ENCODE measurements around the gene WDR73.

The WDR73 gene

DNA sequence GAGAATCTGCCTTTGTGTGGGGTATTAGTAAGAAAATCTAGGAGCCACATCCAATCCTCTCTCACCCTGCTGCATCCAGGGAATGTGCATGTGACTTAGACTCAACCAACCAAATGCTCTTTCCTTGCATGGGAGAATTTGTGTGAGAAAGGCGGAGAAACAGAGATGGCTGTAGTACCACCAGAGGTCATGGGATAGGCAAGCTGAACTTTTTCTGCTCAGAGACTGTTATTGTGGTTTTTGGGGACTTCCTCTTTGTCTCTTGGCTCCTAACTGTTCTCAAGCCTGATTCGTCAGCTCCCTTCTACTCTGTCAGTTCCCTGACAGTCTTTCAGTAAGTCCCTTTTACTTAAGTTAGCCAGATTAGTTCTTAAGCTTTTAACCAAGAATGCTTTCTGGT lies 55.8 kb downstream of the WDR73 start:
- no peak for DNase-seq (ENCODE audit: low read depth)
- TF ChIP-seq, protein P1, sequence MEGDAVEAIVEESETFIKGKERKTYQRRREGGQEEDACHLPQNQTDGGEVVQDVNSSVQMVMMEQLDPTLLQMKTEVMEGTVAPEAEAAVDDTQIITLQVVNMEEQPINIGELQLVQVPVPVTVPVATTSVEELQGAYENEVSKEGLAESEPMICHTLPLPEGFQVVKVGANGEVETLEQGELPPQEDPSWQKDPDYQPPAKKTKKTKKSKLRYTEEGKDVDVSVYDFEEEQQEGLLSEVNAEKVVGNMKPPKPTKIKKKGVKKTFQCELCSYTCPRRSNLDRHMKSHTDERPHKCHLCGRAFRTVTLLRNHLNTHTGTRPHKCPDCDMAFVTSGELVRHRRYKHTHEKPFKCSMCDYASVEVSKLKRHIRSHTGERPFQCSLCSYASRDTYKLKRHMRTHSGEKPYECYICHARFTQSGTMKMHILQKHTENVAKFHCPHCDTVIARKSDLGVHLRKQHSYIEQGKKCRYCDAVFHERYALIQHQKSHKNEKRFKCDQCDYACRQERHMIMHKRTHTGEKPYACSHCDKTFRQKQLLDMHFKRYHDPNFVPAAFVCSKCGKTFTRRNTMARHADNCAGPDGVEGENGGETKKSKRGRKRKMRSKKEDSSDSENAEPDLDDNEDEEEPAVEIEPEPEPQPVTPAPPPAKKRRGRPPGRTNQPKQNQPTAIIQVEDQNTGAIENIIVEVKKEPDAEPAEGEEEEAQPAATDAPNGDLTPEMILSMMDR (IDR thresholded peaks at IDR 0.05; ENCODE audit: control insufficient read depth, extremely low read depth, insufficient read depth) = no peak
- no peak overlapping the region for H3K4me3 ChIP-seq (ENCODE audit: low read depth, low read length)

DNA sequence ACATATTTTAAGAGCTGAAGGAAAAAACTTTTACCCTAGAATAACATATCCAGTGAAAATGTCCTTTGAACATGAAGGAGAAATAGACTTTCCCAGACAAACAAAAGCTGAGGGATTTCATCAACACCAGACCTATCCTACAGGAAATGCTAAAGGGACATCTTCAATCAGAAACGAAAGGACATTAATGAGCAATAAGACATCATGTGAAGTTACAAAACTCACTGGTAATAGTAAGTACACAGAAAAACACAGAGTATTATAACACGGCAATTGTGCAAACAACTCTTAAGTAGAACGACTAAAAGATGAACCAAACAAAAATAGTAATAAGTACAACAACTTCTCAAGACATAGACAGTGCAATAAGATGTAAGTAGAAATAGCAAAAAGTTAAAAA lies 56.8 kb downstream of the WDR73 start:
- no peak for DNase-seq (ENCODE audit: low read depth)
- no peak overlapping the region for H3K4me3 ChIP-seq (ENCODE audit: low read depth, low read length)
- TF ChIP-seq, protein P1 (IDR thresholded peaks at IDR 0.05; ENCODE audit: control insufficient read depth, extremely low read depth, insufficient read depth) = no peak

DNA sequence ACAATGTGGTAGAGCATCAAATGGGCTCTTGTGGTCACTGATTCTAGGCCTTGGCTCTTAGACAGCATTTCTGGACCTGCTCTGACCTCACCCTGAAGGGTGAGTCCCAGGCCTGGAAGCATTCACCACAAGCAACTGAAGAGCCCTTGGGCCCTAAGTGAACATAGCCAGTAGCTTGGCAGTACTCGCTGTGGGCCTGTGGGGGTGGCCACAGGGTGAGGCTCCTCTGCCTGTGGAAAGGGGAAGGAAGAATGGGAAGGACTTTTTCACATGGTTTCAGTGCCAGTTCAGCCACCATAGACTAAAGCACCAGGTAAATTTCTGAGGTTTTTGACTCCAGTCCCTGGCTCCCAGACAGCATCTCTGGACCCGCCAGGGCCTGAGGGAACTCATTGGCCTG lies 58.4 kb downstream of the WDR73 start:
- TF ChIP-seq, protein P1 (IDR thresholded peaks at IDR 0.05; ENCODE audit: control insufficient read depth, extremely low read depth, insufficient read depth) = no peak
- DNase-seq (ENCODE audit: low read depth) = no peak
- H3K4me3 ChIP-seq (ENCODE audit: low read depth, low read length) = no peak overlapping the region

DNA sequence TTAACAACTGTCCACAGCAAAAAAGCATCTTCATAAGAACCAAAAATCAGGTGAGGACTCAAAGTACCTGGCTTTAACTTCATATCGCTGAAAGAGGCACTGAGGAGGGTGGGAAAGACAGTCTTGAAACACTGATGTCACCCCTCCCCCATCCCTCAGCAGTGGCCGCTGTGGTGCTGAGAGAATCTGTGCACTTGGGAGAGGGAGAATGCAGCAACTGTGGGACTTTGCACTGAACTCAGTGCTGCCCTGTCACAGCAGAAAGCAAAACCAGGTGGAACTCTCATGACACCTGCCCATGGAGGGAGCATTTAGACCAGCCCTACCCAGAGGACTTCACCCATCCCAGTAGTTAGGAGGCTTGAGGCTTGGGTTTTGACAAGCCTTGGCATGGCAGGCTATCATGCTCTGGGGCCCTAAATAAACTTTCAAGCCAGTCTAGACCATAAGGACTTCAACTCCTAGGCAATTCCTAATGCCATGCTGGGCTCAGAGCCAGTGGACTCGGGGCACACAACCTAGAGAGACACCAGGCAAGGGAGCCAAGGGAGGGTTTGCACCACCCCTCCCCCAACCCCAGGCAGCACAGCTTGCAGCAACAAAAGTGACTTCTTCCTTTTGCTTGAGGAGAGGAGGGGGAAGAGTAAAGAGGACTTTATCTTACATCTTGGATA lies 59.3 kb downstream of the WDR73 start:
- no peak overlapping the region for H3K4me3 ChIP-seq (ENCODE audit: low read depth, low read length)
- TF ChIP-seq, protein P1 (IDR thresholded peaks at IDR 0.05; ENCODE audit: control insufficient read depth, extremely low read depth, insufficient read depth) = no peak
- no peak for DNase-seq (ENCODE audit: low read depth)

DNA sequence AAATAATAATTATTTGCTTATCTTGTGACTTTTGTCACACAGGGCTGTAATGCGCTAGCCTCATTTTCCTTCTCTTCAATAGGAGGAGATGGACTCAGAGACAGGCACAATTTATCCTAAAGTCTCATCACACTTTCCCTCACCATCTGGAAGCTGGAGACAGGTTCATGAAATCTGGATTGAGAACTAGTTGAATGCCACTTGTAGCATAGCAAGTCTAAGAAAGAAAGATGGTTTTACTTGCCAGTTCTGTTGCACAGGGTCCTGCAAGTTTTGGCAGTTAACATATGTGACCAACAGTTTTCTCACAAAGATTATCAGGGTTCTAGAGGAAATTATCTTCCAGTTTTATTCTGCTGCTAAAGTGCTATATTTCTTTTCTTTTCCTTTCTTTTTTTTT lies 62.3 kb downstream of the WDR73 start:
- TF ChIP-seq, protein P1 (IDR thresholded peaks at IDR 0.05; ENCODE audit: control insufficient read depth, extremely low read depth, insufficient read depth) = no peak
- no peak for DNase-seq (ENCODE audit: low read depth)
- no peak overlapping the region for H3K4me3 ChIP-seq (ENCODE audit: low read depth, low read length)

DNA sequence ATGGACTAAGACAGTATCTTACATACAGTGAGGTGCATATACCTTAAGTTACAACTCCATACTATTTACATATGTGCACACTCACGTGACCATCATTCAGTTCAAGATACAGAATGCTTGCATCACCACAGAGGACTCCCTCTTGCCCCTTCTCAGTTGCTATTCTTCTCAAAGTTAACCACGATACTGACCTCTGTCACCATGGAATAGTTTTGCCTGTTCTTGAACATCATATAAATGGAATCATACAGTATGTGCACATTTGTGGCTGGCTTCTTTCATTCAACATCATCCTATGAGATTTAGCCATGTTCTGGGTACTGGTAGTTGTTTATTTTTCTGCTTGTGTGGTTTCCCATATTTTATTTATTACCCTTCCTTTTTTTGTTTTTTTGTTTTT lies 63.7 kb downstream of the WDR73 start:
- no peak for DNase-seq (ENCODE audit: low read depth)
- TF ChIP-seq, protein P1 (IDR thresholded peaks at IDR 0.05; ENCODE audit: control insufficient read depth, extremely low read depth, insufficient read depth) = no peak

More for the DNA sequence above, 63.7 kb downstream of the WDR73 start:
- H3K4me3 ChIP-seq (ENCODE audit: low read depth, low read length) = no peak overlapping the region
